H9 (cell line): Measurements from ENCODE around the gene UCK1. TPM values are rescaled to one million over a fixed set of nuclear protein-coding genes. Genes with fewer than 3 reads are reported as not detected.
"Not testable (repeated sequence)": the region's sequence is repeated elsewhere in the genome, so short reads cannot be mapped to it uniquely, and the experiment has no call there.

Source experiments
- DNase-seq: peaks from one replicate; pipeline ENCODE4 v3.0.0-alpha.2; 2017
- H2AFZ ChIP-seq: one replicate; pipeline ENCODE4 v1.6.1; 2013; ENCODE audit warnings: mild to moderate bottlenecking, low read length, control low read depth, moderate library complexity
- H2AK5ac ChIP-seq: 2 replicates; pipeline ENCODE4 v1.6.1; 2013; ENCODE audit warnings: low read length, control low read depth, mixed read lengths; ENCODE audit not compliant: insufficient read length
- H2BK120ac ChIP-seq: one replicate; pipeline ENCODE4 v1.6.1; 2013; ENCODE audit warnings: low read depth, mild to moderate bottlenecking, low read length, control low read depth, inconsistent platforms; ENCODE audit not compliant: poor library complexity, severe bottlenecking
- H2BK12ac ChIP-seq: 2 replicates; pipeline ENCODE4 v1.6.1; 2013; ENCODE audit warnings: low read length, control low read depth, mixed read lengths, low read depth; ENCODE audit not compliant: insufficient read length
- H2BK15ac ChIP-seq: 2 replicates; pipeline ENCODE4 v1.6.1; 2013; ENCODE audit warnings: low read depth, low read length, control low read depth
- H2BK20ac ChIP-seq: one replicate; pipeline ENCODE4 v1.6.1; 2013; ENCODE audit warnings: low read depth, mild to moderate bottlenecking, low read length, control low read depth, inconsistent platforms; ENCODE audit not compliant: poor library complexity, severe bottlenecking
- H2BK5ac ChIP-seq: 2 replicates; pipeline ENCODE4 v1.6.1; 2013; ENCODE audit warnings: low read length, control low read depth, mixed read lengths; ENCODE audit not compliant: insufficient read length
- H3K14ac ChIP-seq: 2 replicates; pipeline ENCODE4 v1.6.1; 2013; ENCODE audit warnings: low read length, control low read depth; ENCODE audit not compliant: insufficient read depth
- H3K18ac ChIP-seq: 2 replicates; pipeline ENCODE4 v1.6.1; 2013; ENCODE audit warnings: low read depth, mild to moderate bottlenecking, mixed read lengths, low read length, control low read depth; ENCODE audit not compliant: insufficient read length
- H3K23ac ChIP-seq: 2 replicates; pipeline ENCODE4 v1.6.1; 2013; ENCODE audit warnings: low read length, control low read depth, mixed read lengths, low read depth; ENCODE audit not compliant: insufficient read length
- H3K23me2 ChIP-seq: 2 replicates; pipeline ENCODE4 v1.6.1; 2013; ENCODE audit warnings: low read depth, mild to moderate bottlenecking, mixed read lengths, low read length, control low read depth; ENCODE audit not compliant: insufficient read length, poor library complexity, severe bottlenecking
- H3K27ac ChIP-seq: 2 replicates; pipeline ENCODE4 v1.5.1; 2013; ENCODE audit warnings: low read length, control low read depth, mixed read lengths, low read depth; ENCODE audit not compliant: insufficient read length
- H3K27me3 ChIP-seq: 2 replicates; pipeline ENCODE4 v1.6.1; 2013; ENCODE audit warnings: low read length, control low read depth, inconsistent platforms; ENCODE audit not compliant: insufficient read depth
- H3K4ac ChIP-seq: 2 replicates; pipeline ENCODE4 v1.6.1; 2013; ENCODE audit warnings: low read depth, mild to moderate bottlenecking, control low read depth, inconsistent platforms, low read length, moderate library complexity
- H3K4me1 ChIP-seq: 2 replicates; pipeline ENCODE4 v1.6.1; 2013; ENCODE audit warnings: low read length, control low read depth, inconsistent platforms; ENCODE audit not compliant: insufficient read depth
- H3K4me2 ChIP-seq: 2 replicates; pipeline ENCODE4 v1.6.1; 2013; ENCODE audit warnings: low read length, control low read depth, mixed read lengths; ENCODE audit not compliant: insufficient read length, insufficient read depth
- H3K56ac ChIP-seq: 2 replicates; pipeline ENCODE4 v1.6.1; 2013; ENCODE audit warnings: low read depth, mild to moderate bottlenecking, mixed read lengths, low read length, control low read depth; ENCODE audit not compliant: insufficient read length
- H3K79me1 ChIP-seq: 2 replicates; pipeline ENCODE4 v1.6.1; 2013; ENCODE audit warnings: low read depth, mild to moderate bottlenecking, moderate library complexity, low read length, control low read depth, inconsistent platforms; ENCODE audit not compliant: insufficient read depth, poor library complexity, severe bottlenecking
- H3K79me2 ChIP-seq: 2 replicates; pipeline ENCODE4 v1.6.1; 2013; ENCODE audit warnings: low read length, control low read depth, inconsistent platforms; ENCODE audit not compliant: insufficient read depth
- H3K9ac ChIP-seq: 2 replicates; pipeline ENCODE4 v1.6.1; 2013; ENCODE audit warnings: low read length, control low read depth, mixed read lengths; ENCODE audit not compliant: insufficient read length; ENCODE audit errors: extremely low read depth
- H3K9me3 ChIP-seq: one replicate; pipeline ENCODE4 v1.6.1; 2013; ENCODE audit warnings: low read depth, low read length, inconsistent platforms; ENCODE audit not compliant: control insufficient read depth
- H3T11ph ChIP-seq: one replicate; pipeline ENCODE4 v1.6.1; 2013; ENCODE audit warnings: mild to moderate bottlenecking, low read length, control low read depth, inconsistent platforms
- H4K20me1 ChIP-seq: one replicate; pipeline ENCODE4 v1.6.1; 2013; ENCODE audit not compliant: control insufficient read depth, insufficient read length, insufficient read depth
- H4K5ac ChIP-seq: 2 replicates; pipeline ENCODE4 v1.6.1; 2013; ENCODE audit warnings: low read depth, mild to moderate bottlenecking, mixed read lengths, low read length, control low read depth; ENCODE audit not compliant: insufficient read length
- H4K8ac ChIP-seq: replicated peaks from 2 replicates; pipeline ENCODE4 v1.6.1; 2013; ENCODE audit warnings: low read length, control low read depth, mixed read lengths, low read depth; ENCODE audit not compliant: insufficient read length
- H4K91ac ChIP-seq: 2 replicates; pipeline ENCODE4 v1.6.1; 2013; ENCODE audit warnings: low read depth, mild to moderate bottlenecking, moderate library complexity, mixed read lengths, low read length, control low read depth; ENCODE audit not compliant: insufficient read length
- H3K27ac Mint-ChIP-seq, 3 experiments: 2 replicates in 2 of 3; 3 replicates in 1 of 3; pipeline ENCODE4 v1.8.0; 2020 to 2021; ENCODE audit warnings: mixed read lengths in 3 of 3, mild to moderate bottlenecking in 1 of 3, moderate library complexity in 1 of 3
- H3K27me3 Mint-ChIP-seq: 2 replicates; pipeline ENCODE4 v1.8.0; 2021; ENCODE audit warnings: low read depth, mild to moderate bottlenecking, moderate library complexity, mixed read lengths
- H3K36me3 Mint-ChIP-seq, 3 experiments: 2 replicates in 2 of 3; 3 replicates in 1 of 3; pipeline ENCODE4 v1.8.0; 2020 to 2021; ENCODE audit warnings: low read depth in 3 of 3, mixed read lengths in 3 of 3; ENCODE audit not compliant: insufficient read depth in 1 of 3
- H3K4me1 Mint-ChIP-seq, 2 experiments: 2 replicates each; pipeline ENCODE4 v1.8.0; 2020; ENCODE audit warnings: mixed read lengths in 2 of 2
- H3K4me3 Mint-ChIP-seq, 2 experiments: 2 replicates in 1 of 2; 3 replicates in 1 of 2; pipeline ENCODE4 v1.8.0; 2020 to 2021; ENCODE audit warnings: mild to moderate bottlenecking in 2 of 2, mixed read lengths in 2 of 2, moderate library complexity in 1 of 2
- H3K9me3 Mint-ChIP-seq, 2 experiments: 2 replicates in 1 of 2; 3 replicates in 1 of 2; pipeline ENCODE4 v1.8.0; 2020; ENCODE audit warnings: mild to moderate bottlenecking in 2 of 2, mixed read lengths in 2 of 2, moderate library complexity in 1 of 2
- WGBS: extraction: QIAGEN DNeasy Blood & Tissue Kit; methylation state at CpG from one replicate; pipeline ENCODE4 v1.1.7; 2013; ENCODE audit warnings: missing lambda C conversion rate, low lambda C conversion rate, mixed read lengths; ENCODE audit not compliant: insufficient read length; ENCODE audit errors: extremely low coverage; 5-methylcytosine and 5-hydroxymethylcytosine counted together
- total RNA-seq: library from RNA; stranded (reverse); gene quantifications from 2 replicates; pipeline ENCODE4 v1.2.1, GENCODE V29; 2021

Gene UCK1
- total RNA-seq, 1 experiment from 2014 or later, result 54.2 TPM

DNA sequence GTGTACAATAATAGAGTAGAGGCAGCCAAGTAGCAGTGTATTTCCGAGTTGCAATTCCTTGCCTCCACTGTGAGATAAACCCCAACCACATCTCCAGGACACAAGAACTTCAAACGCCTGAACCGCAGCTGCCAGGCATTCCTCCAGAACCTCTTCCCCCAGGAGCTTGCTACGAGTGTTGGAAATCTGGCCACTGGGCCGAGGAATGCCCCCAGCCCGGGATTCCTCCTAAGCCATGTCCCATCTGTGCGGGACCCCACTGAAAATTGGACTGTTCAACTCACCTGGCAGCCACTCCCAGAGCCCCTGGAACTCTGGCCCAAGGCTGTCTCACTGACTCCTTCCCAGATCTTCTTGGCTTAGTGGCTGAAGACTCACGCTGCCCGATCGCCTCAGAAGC lies 18.1 kb upstream of the UCK1 start:
- H3K4me1 ChIP-seq, H3K4ac ChIP-seq, H3K79me1 ChIP-seq, H4K91ac ChIP-seq, H2AK5ac ChIP-seq, H3K14ac ChIP-seq, H3K18ac ChIP-seq, H3K4me3 Mint-ChIP-seq, H3K9ac ChIP-seq, H2BK12ac ChIP-seq, H3K9me3 ChIP-seq, H4K8ac ChIP-seq, H3K56ac ChIP-seq, H3K27ac ChIP-seq, DNase-seq, H2BK120ac ChIP-seq, H3K79me2 ChIP-seq, H3K23ac ChIP-seq, H4K5ac ChIP-seq, H2AFZ ChIP-seq, H3K4me2 ChIP-seq, H4K20me1 ChIP-seq, H3K27me3 ChIP-seq, H2BK5ac ChIP-seq, H2BK20ac ChIP-seq, H3K23me2 ChIP-seq, H2BK15ac ChIP-seq, H3T11ph ChIP-seq, H3K27ac Mint-ChIP-seq, H3K4me1 Mint-ChIP-seq: not testable (repeated sequence)
- Mint-ChIP-seq H3K36me3 (peaks cover 2 to 24% (median 15%) of the 10 kb centered on the region in 3 experiments; a peak in 6 of 7 replicates), H3K27me3 (peaks cover 70% of the 10 kb centered on the region), H3K9me3 (peaks cover 42 to 44% of the 10 kb centered on the region in 2 experiments)
- WGBS, result no CpG with 5 or more reads among the region's 10 CpGs
